A673 (cell line): ENCODE results near the gene B3GNT8. TPM values are rescaled to one million over a fixed set of nuclear protein-coding genes. Genes with fewer than 3 reads are reported as not detected.

Experiments used
- BruUV-seq: library from RNA; stranded (reverse); fragments of 400-500 nt; replicated peaks from 2 replicates; lab custom pipeline; 2021; lab: Mats Ljungman, UMichigan
- CTCF ChIA-PET: fragments of 300-600 bp; sonication (Branson Sonifier 250); formaldehyde crosslinking; loops from one replicate; lab custom pipeline; 2022; ENCODE audit warnings: antibody characterized with exemption; lab: Charles Lee
- POLR2A ChIA-PET: fragments of 300-600 bp; sonication (Branson Sonifier 250); formaldehyde crosslinking; loops from one replicate; lab custom pipeline; 2022; ENCODE audit warnings: antibody characterized with exemption; ENCODE audit not compliant: low non-redundant PET; lab: Charles Lee
- DNase-seq: peaks from one replicate; pipeline ENCODE4 v3.0.0-alpha.2; 2015; ENCODE audit warnings: low spot score
- H3K27ac ChIP-seq: fragments of 200-600 bp; sonication (generic); 2 replicates; pipeline ENCODE4 v1.5.1; 2016; ENCODE audit warnings: mixed run types, low read depth, mild to moderate bottlenecking, mixed read lengths, antibody characterized with exemption, low read length; ENCODE audit not compliant: poor library complexity, severe bottlenecking
- H3K27me3 ChIP-seq: fragments of 200-600 bp; sonication (generic); replicated peaks from 2 replicates; pipeline ENCODE4 v1.6.1; 2017; ENCODE audit warnings: mixed run types, low read depth, mild to moderate bottlenecking, mixed read lengths, antibody characterized with exemption, low read length; ENCODE audit not compliant: insufficient read depth, poor library complexity
- H3K36me3 ChIP-seq: fragments of 200-600 bp; sonication (generic); 2 replicates; pipeline ENCODE4 v1.6.1; 2016; ENCODE audit warnings: mixed run types, mild to moderate bottlenecking, mixed read lengths, antibody characterized with exemption, low read length; ENCODE audit not compliant: insufficient read depth, poor library complexity, severe bottlenecking
- H3K4me1 ChIP-seq: fragments of 200-600 bp; sonication (generic); 2 replicates; pipeline ENCODE4 v1.6.1; 2017; ENCODE audit warnings: mixed run types, mild to moderate bottlenecking, mixed read lengths, antibody characterized with exemption, low read length; ENCODE audit not compliant: insufficient read depth, poor library complexity, severe bottlenecking
- H3K4me3 ChIP-seq: fragments of 200-600 bp; sonication (generic); 2 replicates; pipeline ENCODE4 v1.5.1; 2016; ENCODE audit warnings: low read depth, mixed run types, mild to moderate bottlenecking, mixed read lengths, low read length; ENCODE audit not compliant: poor library complexity, severe bottlenecking
- H3K9me3 ChIP-seq: fragments of 200-600 bp; sonication (generic); 2 replicates; pipeline ENCODE4 v1.6.1; 2016; ENCODE audit warnings: mixed run types, low read depth, mild to moderate bottlenecking, mixed read lengths, antibody characterized with exemption, low read length; ENCODE audit not compliant: poor library complexity, severe bottlenecking
- EZH2 ChIP-seq: fragments of 200-600 bp; sonication (generic); IDR thresholded peaks from 2 replicates; pipeline ENCODE4 v1.6.1; 2017; ENCODE audit warnings: borderline replicate concordance, low read depth, mild to moderate bottlenecking, mixed read lengths, antibody characterized with exemption, low read length; ENCODE audit not compliant: poor library complexity, severe bottlenecking
- intact Hi-C: fragments of 100-400 bp; cut with micrococcal nuclease; formaldehyde crosslinking; loops from one replicate; pipeline ENCODE4 v1.10.0; 2022; ENCODE audit not compliant: unreplicated experiment
- total RNA-seq: library from RNA; stranded (reverse); gene quantifications from 2 replicates; pipeline ENCODE4 v1.2.3, GENCODE V29; 2021
- TF ChIP-seq, protein P1 (sequence below): fragments of 300-800, 200-600 bp; sonication (generic); conservative IDR thresholded peaks from 2 replicates; pipeline ENCODE4 v1.5.1; 2017; ENCODE audit warnings: low read depth, mild to moderate bottlenecking, antibody characterized with exemption, low read length, moderate library complexity, mixed read lengths

The B3GNT8 gene
- total RNA-seq, 1 experiment from 2014 or later, result 0.41 TPM

- H3K27me3 ChIP-seq, result peaks cover 18% of the 10 kb centered on the region
- no peaks in the 10 kb centered on the region for H3K9me3 ChIP-seq
- ChIA-PET POLR2A (no interaction called here), CTCF (interaction anchor here (0.7 kb wide), 1 partner anchor 251 kb away, joined by 3 read pairs; no protein-coding TSS in a partner anchor)
- BruUV-seq, result no TSS peak
- DNase-seq, result no peak
- H3K27ac ChIP-seq, result no peak overlapping the region
- no peaks in the 10 kb centered on the region for H3K36me3 ChIP-seq
- peaks cover 6% of the 10 kb centered on the region for H3K4me1 ChIP-seq
- intact Hi-C loops, result no loop called here
- TF ChIP-seq EZH2, result no peak
- TF ChIP-seq, protein P1, sequence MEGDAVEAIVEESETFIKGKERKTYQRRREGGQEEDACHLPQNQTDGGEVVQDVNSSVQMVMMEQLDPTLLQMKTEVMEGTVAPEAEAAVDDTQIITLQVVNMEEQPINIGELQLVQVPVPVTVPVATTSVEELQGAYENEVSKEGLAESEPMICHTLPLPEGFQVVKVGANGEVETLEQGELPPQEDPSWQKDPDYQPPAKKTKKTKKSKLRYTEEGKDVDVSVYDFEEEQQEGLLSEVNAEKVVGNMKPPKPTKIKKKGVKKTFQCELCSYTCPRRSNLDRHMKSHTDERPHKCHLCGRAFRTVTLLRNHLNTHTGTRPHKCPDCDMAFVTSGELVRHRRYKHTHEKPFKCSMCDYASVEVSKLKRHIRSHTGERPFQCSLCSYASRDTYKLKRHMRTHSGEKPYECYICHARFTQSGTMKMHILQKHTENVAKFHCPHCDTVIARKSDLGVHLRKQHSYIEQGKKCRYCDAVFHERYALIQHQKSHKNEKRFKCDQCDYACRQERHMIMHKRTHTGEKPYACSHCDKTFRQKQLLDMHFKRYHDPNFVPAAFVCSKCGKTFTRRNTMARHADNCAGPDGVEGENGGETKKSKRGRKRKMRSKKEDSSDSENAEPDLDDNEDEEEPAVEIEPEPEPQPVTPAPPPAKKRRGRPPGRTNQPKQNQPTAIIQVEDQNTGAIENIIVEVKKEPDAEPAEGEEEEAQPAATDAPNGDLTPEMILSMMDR, result no peak
- no peak overlapping the region for H3K4me3 ChIP-seq
Observed at GRCh38 chr19:41452584-41453275, 25.6 kb upstream of the B3GNT8 start.

DNA sequence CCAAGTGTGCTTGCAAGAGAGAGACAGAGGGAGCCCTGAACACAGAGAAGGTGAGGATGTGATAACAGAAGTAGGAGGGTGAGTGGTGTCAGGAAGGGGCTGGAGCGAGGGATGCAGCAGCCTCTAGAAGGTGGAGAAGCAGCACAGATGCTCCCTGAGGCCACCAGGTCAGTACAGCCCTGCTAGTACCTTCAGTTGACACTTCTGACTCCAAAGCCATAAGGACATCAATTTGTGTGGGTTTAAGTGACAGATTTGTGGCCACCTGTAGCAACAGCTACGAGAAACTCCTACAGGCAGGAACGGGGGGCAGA, 22.6 kb upstream of the B3GNT8 start:
- H3K27me3 ChIP-seq, result no peaks in the 10 kb centered on the region
- CTCF ChIA-PET, result interaction anchor here (0.6 to 3.0 kb wide), 7 partner anchors 10 to 801 kb away, joined by 3 to 44 read pairs (median 6); partner anchors contain the start of gene DMAC2
- H3K9me3 ChIP-seq, result no peaks in the 10 kb centered on the region
- no TSS peak for BruUV-seq
- H3K4me1 ChIP-seq, result peaks cover 6% of the 10 kb centered on the region
- intact Hi-C loops, result loop anchor here (1.0 to 5.0 kb wide), 3 partner anchors 113 to 297 kb away; no protein-coding TSS in a partner anchor
- DNase-seq, result no peak
- H3K36me3 ChIP-seq, result no peaks in the 10 kb centered on the region
- POLR2A ChIA-PET, result no interaction called here
- TF ChIP-seq EZH2, result no peak
- TF ChIP-seq, protein P1, result no peak
- no peak overlapping the region for H3K4me3 ChIP-seq
- no peak overlapping the region for H3K27ac ChIP-seq

DNA sequence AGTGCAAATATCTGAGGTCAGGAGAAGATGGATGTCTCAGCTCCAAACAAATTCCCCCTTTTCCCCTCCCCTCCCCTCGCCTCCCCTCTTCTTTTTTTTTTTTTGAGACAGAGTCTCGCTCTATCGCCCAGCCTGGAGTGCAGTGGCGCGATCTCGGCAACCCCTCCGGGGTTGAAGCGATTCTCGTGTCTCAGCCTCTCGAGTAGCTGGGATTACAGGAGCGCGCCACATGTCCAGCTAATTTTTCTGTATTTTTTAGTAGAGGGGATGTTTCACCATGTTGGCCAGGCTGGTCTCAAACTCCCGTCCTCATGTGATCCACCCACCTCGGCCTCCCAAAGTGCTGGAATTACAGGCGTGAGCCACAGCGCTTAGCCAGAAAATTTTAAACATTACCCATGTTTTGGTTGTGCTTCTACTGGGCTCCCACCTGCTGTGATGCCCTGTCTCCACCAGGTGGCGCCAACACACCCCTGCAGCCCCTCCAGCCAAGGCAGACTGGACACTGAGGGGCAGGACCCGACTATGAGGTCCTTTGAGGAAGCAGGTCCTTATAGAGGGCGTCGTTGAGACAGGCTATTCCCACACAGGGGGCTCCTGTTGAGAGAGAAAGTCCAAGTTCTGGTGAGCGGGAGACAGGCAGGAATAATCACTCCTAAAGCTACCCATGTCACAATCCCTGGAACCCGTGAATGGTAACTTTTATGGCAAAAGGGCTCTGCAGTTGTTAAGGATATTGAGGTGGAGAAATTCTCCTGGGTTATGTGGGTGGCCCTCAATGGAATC, 22.1 kb upstream of the B3GNT8 start:
- intact Hi-C loops, result loop anchor here (1.0 to 5.0 kb wide), 3 partner anchors 114 to 298 kb away; no protein-coding TSS in a partner anchor
- H3K4me1 ChIP-seq, result peaks cover 6% of the 10 kb centered on the region
- no peak for TF ChIP-seq EZH2
- TF ChIP-seq, protein P1, result peak; percentile 98
- no peak overlapping the region for H3K27ac ChIP-seq
- peak; percentile 75 for DNase-seq
- H3K4me3 ChIP-seq, result peak overlapping the region; percentile 42
- CTCF ChIA-PET, result interaction anchor here (0.5 to 3.0 kb wide), 13 partner anchors 10 to 1122 kb away, joined by 3 to 44 read pairs (median 4); partner anchors contain the start of gene DMAC2
- no TSS peak for BruUV-seq
- H3K27me3 ChIP-seq, result no peaks in the 10 kb centered on the region
- POLR2A ChIA-PET, result interaction anchor here (0.8 to 0.9 kb wide), 2 partner anchors 47 to 82 kb away, joined by 3 to 4 read pairs; no protein-coding TSS in a partner anchor
- no peaks in the 10 kb centered on the region for H3K9me3 ChIP-seq
- no peaks in the 10 kb centered on the region for H3K36me3 ChIP-seq
